K562 (cell line): Measurements from ENCODE around the gene SH3RF1. TPM values are rescaled to one million over a fixed set of nuclear protein-coding genes. Genes with fewer than 3 reads are reported as not detected.
"Not testable (repeated sequence)": the region's sequence is repeated elsewhere in the genome, so short reads cannot be mapped to it uniquely, and the experiment has no call there.

Source experiments
- ATAC-seq: fragments of 200-7000 bp; cut with Tn5 transposase; 3 replicates; pipeline ENCODE4 v1.9.1; 2020; ENCODE audit warnings: moderate library complexity
- BruUV-seq: library from RNA; stranded (reverse); fragments of 400-500 nt; replicated peaks from 2 replicates; lab custom pipeline; 2021; lab: Mats Ljungman, UMichigan
- CTCF ChIA-PET: fragments of 300-600 bp; formaldehyde crosslinking; extraction: SDS; loops from one replicate; lab custom pipeline; 2021; ENCODE audit warnings: low intra/inter-chr PET ratio; lab: Yijun Ruan, JAX
- POLR2A ChIA-PET: fragments of 300-600, 350-650 bp; sonication (Branson Sonifier 250); formaldehyde crosslinking; extraction: SDS; loops from one replicate; lab custom pipeline; 2021; ENCODE audit warnings: antibody characterized with exemption, inconsistent platforms; lab: Yijun Ruan, JAX
- DNase-seq, 4 experiments: peaks; one replicate each; pipeline versions ENCODE4 v3.0.0 to v3.0.0-alpha.2; 2011 to 2018; ENCODE audit warnings: low spot score in 3 of 4, mixed read lengths in 3 of 4; ENCODE audit errors: extremely low read depth in 1 of 4
- FAIRE-seq: peaks from 2 replicates; lab custom pipeline; 2011; peaks lifted over from hg19 to GRCh38; lab: Jason Lieb, UNC
- H2AFZ ChIP-seq: 2 replicates; pipeline ENCODE4 v1.6.0; 2011; ENCODE audit warnings: low read depth, low read length, control low read depth, inconsistent platforms
- H3K27ac ChIP-seq: fragments of 200-600 bp; 3 replicates; pipeline ENCODE4 v1.8.0; 2011; ENCODE audit warnings: low read depth, mild to moderate bottlenecking, control low read depth, inconsistent platforms, low read length, moderate library complexity, mixed read lengths; ENCODE audit errors: extremely low read depth
- H3K27me3 ChIP-seq, 2 experiments: fragments of 300-600 bp in 1 of 2; 2 replicates in 1 of 2; 3 replicates in 1 of 2; pipeline versions ENCODE4 v1.6.0 to v1.8.0; 2011; ENCODE audit warnings: inconsistent platforms in 2 of 2, low read length in 2 of 2, mild to moderate bottlenecking in 1 of 2, mixed read lengths in 1 of 2, moderate library complexity in 1 of 2; ENCODE audit not compliant: control insufficient read depth in 2 of 2, insufficient read depth in 2 of 2
- H3K36me3 ChIP-seq: fragments of 300-600 bp; 3 replicates; pipeline ENCODE4 v1.8.0; 2011; ENCODE audit warnings: mild to moderate bottlenecking, low read length, inconsistent platforms; ENCODE audit not compliant: control insufficient read depth, insufficient read depth
- H3K4me1 ChIP-seq, 2 experiments: fragments of 200-600 bp in 1 of 2; replicated peaks in 1 of 2; 2 replicates in 1 of 2; 3 replicates in 1 of 2; pipeline versions ENCODE4 v1.5.1 to v1.8.0; 2011; ENCODE audit warnings: inconsistent platforms in 2 of 2, low read length in 2 of 2, mild to moderate bottlenecking in 1 of 2, mixed read lengths in 1 of 2, moderate library complexity in 1 of 2; ENCODE audit not compliant: control insufficient read depth in 2 of 2, insufficient read depth in 2 of 2
- H3K4me2 ChIP-seq: 2 replicates; pipeline ENCODE4 v1.6.1; 2011; ENCODE audit warnings: low read length, control low read depth, inconsistent platforms, mixed read lengths; ENCODE audit not compliant: insufficient read depth
- H3K4me3 ChIP-seq: fragments of 200-600 bp; sonication (generic), shearing (Covaris generic); 2 replicates; pipeline ENCODE4 v1.5.1; 2016; ENCODE audit warnings: control low read depth, inconsistent platforms
- H3K79me2 ChIP-seq: fragments of 200-600 bp; 3 replicates; pipeline ENCODE4 v1.8.0; 2011; ENCODE audit warnings: low read length, inconsistent platforms; ENCODE audit not compliant: control insufficient read depth, insufficient read depth
- H3K9ac ChIP-seq, 2 experiments: 2 replicates each; pipeline versions ENCODE4 v1.6.0 to v1.6.1; 2011; ENCODE audit warnings: low read depth in 2 of 2, low read length in 2 of 2, control low read depth in 1 of 2, inconsistent platforms in 1 of 2, mild to moderate bottlenecking in 1 of 2, mixed read lengths in 1 of 2; ENCODE audit not compliant: insufficient read depth in 1 of 2
- H3K9me1 ChIP-seq: one replicate; pipeline ENCODE4 v1.6.0; 2011; ENCODE audit warnings: inconsistent platforms, mild to moderate bottlenecking, low read length, moderate library complexity; ENCODE audit not compliant: control insufficient read depth, insufficient read depth
- H3K9me3 ChIP-seq: replicated peaks from 2 replicates; pipeline ENCODE4 v1.5.1; 2011; ENCODE audit warnings: low read depth, low read length, inconsistent platforms; ENCODE audit not compliant: control insufficient read depth, insufficient read depth
- H4K20me1 ChIP-seq: replicated peaks from 2 replicates; pipeline ENCODE4 v1.6.1; 2011; ENCODE audit warnings: low read length, inconsistent platforms, mixed read lengths; ENCODE audit not compliant: control insufficient read depth, insufficient read depth
- ATF6 ChIP-seq: sonication (generic); formaldehyde crosslinking; IDR thresholded peaks from 2 replicates; pipeline ENCODE4 v1.4.0; 2020; ENCODE audit warnings: mild to moderate bottlenecking, missing genetic modification reagents
- whole genome bisulfite sequencing: fragments of 100-300 bp; shearing (Covaris generic); methylation state at CpG from one replicate; pipeline ENCODE4 v1.1.6; 2016; ENCODE audit warnings: low coverage, mixed read lengths; ENCODE audit not compliant: insufficient coverage; ENCODE audit errors: missing lambda C conversion rate; 5-methylcytosine and 5-hydroxymethylcytosine counted together
- in situ Hi-C: fragments of 300-500 bp; cut with MboI; formaldehyde crosslinking; loops from 4 replicates; pipeline ENCODE4 v1.15.0; 2018; ENCODE audit warnings: inconsistent platforms, mixed read lengths
- intact Hi-C: fragments of 100-400 bp; cut with micrococcal nuclease; formaldehyde crosslinking; loops from 2 replicates; pipeline ENCODE4 v1.14.2; 2022
- polyA plus RNA-seq, 8 experiments: library from polyadenylated mRNA; depleted of rRNA in 4 of 8; stranded (reverse) in 5 of 8; unstranded in 3 of 8; fragments of >200 nt; fragmentation: Nextera tagmentation in 2 of 8; fragmentation: Illumina TruSeq in 1 of 8; extraction: Ambion mirVana in 2 of 8; extraction: Trizol in 1 of 8; gene quantifications; 2 replicates each; pipeline versions ENCODE4 v1.2.1 to v1.2.3, GENCODE V29; 2011 to 2014; ENCODE audit warnings: inconsistent platforms in 1 of 8, missing spikeins in 1 of 8
- total RNA-seq, 7 experiments: library from RNA; depleted of rRNA in 6 of 7; stranded (reverse); fragments of >200 nt in 6 of 7; fragmentation: Illumina TruSeq in 2 of 7; extraction: Trizol in 2 of 7; gene quantifications; 2 replicates each; pipeline versions ENCODE4 v1.2.1 to v1.2.3, GENCODE V29; 2011 to 2021; ENCODE audit warnings: low replicate concordance in 1 of 7

The SH3RF1 gene
- total and polyA plus RNA-seq, 9 of the 15 experiments (the other 6 are each of a cell fraction or from before 2014, with no cell fraction given), result 0.04 to 0.16 (median 0.11) TPM; not detected in 6

- TF ChIP-seq ATF6, result no peak
Measured at GRCh38 chr4:169293343-169294176, 22.8 kb upstream of the SH3RF1 start (continued).

- POLR2A ChIA-PET, result interaction anchor here (0.6 kb wide), 1 partner anchor 16 kb away, joined by 3 read pairs; no protein-coding TSS in a partner anchor
- BruUV-seq, H3K36me3 ChIP-seq, DNase-seq, H3K9me3 ChIP-seq, CTCF ChIA-PET, H3K9me1 ChIP-seq, H3K79me2 ChIP-seq, H3K9ac ChIP-seq, H3K4me2 ChIP-seq, H3K4me3 ChIP-seq, H3K4me1 ChIP-seq, intact Hi-C loops, H2AFZ ChIP-seq, H3K27ac ChIP-seq, H4K20me1 ChIP-seq, in situ Hi-C loops, FAIRE-seq, ATAC-seq: not testable (repeated sequence)
- 0% methylated on average over 3 of the region's 3 CpGs for WGBS
- peaks cover 6 to 12% of the 10 kb centered on the region in 2 experiments; a peak in 3 of 5 replicates for H3K27me3 ChIP-seq
Measured at GRCh38 chr4:169287983-169288382, 17.2 kb upstream of the SH3RF1 start.
